GM13976 (cell line): ENCODE data around the gene SOBP.

ENCODE experiments used
- DNase-seq: peaks from one replicate; pipeline ENCODE4 v3.0.0; 2012; ENCODE audit warnings: low spot score
- in situ Hi-C: fragments of 300-500 bp; cut with MboI; formaldehyde crosslinking; loops from one replicate; pipeline ENCODE4 v1.12.0; 2022; ENCODE audit warnings: low sequenced_read_pairs, mixed read lengths, inconsistent platforms; ENCODE audit not compliant: unreplicated experiment
- TF ChIP-seq, protein P1 (sequence below): IDR thresholded peaks from 2 replicates; pipeline ENCODE4 v1.5.1; 2012; ENCODE audit warnings: borderline replicate concordance, mild to moderate bottlenecking; ENCODE audit not compliant: insufficient read depth; ENCODE audit errors: extremely low read depth, missing control alignments, control extremely low read depth

SOBP gene

GRCh38 chr6:107648983-107649382 is 159.1 kb downstream of the SOBP start:
- in situ Hi-C loops: no loop called here
- DNase-seq: no peak
- TF ChIP-seq, protein P1, sequence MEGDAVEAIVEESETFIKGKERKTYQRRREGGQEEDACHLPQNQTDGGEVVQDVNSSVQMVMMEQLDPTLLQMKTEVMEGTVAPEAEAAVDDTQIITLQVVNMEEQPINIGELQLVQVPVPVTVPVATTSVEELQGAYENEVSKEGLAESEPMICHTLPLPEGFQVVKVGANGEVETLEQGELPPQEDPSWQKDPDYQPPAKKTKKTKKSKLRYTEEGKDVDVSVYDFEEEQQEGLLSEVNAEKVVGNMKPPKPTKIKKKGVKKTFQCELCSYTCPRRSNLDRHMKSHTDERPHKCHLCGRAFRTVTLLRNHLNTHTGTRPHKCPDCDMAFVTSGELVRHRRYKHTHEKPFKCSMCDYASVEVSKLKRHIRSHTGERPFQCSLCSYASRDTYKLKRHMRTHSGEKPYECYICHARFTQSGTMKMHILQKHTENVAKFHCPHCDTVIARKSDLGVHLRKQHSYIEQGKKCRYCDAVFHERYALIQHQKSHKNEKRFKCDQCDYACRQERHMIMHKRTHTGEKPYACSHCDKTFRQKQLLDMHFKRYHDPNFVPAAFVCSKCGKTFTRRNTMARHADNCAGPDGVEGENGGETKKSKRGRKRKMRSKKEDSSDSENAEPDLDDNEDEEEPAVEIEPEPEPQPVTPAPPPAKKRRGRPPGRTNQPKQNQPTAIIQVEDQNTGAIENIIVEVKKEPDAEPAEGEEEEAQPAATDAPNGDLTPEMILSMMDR: no peak

DNA sequence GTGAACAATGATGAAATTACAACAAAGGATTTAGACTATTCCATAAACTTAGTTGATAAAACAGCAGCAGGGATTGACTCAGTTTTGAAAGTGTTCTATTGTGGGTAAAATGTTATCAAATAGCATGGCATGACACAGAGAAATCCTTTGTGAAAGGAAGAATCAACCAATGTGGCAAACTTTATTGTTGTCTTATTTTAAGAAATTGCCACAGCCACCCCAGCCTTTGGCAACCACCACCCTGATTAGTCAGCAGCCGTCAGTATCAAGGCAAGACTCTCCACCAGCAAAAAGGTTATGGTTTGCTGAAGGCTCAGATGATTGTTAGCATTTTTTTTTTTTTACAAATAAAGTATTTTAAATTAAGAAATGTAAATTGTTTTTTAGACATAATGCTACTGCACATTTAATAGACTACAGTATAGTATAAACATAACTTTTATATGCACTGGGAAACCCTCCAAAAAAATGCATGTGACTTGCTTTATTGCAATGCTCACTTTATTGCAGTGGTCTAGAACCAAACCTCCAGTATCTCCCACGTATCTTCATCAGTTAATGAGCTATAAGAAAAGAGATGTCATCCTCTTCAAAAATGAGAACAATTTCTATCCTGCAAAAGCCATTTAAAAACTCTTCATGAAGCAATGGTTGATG is 162.7 kb downstream of the SOBP start:
- in situ Hi-C loops: loop anchor here (25.0 kb wide), 1 partner anchor 340 kb away; no protein-coding TSS in a partner anchor
- TF ChIP-seq, protein P1: no peak
- DNase-seq: no peak

- TF ChIP-seq, protein P1: no peak
- in situ Hi-C loops: loop anchor here (25.0 kb wide), 1 partner anchor 341 kb away; no protein-coding TSS in a partner anchor
- no peak for DNase-seq
Measured at GRCh38 chr6:107653183-107653580, 163.3 kb downstream of the SOBP start.

DNA sequence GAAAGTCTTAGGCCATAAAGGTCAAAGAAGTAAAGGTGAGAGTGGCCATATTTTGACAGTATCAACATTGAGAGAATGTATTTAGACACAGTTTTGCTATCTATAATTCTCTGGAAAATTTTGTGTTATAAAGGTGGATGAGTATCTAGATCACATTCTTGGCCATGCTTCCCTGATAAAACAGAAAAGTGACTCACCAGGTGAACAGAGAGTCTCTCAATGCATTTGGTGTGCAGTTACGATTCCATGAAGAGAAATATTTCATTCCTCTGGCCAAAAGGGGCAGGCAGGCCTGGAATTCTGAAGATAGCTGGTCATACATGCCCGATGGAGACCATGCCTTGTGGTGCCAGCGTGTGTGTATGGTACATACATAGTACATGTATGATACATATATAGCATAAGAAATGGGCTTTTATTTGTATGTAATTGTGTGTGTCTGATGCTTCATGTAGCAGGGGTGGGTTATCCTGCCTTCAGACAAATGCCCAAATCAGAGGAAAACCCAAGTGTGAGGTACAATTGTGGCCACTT is 164.0 kb downstream of the SOBP start:
- no peak for DNase-seq
- in situ Hi-C loops: loop anchor here (25.0 kb wide), 1 partner anchor 342 kb away; no protein-coding TSS in a partner anchor
- TF ChIP-seq, protein P1: no peak

DNA sequence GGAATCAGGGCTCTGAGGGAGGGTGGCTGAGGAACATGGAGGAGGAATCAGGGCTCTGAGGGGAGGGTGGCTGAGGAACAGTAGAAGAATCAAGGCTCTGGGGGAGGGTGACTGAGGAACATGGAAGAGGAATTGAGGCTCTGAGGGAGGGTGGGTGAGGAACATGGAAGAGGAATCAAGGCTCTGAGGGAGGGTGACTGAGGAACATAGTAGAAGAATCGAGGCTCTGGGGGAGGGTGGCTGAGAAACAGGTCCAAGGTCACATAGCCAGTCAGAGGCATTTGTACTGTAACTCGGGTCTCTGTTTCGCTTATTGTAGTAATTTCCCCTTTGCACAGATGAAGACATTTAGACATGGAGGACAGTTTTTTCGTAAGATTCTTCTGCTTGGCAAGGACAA is 164.8 kb downstream of the SOBP start:
- TF ChIP-seq, protein P1: no peak
- in situ Hi-C loops: loop anchor here (25.0 kb wide), 1 partner anchor 342 kb away; no protein-coding TSS in a partner anchor
- DNase-seq: no peak

GRCh38 chr6:107655245-107655644 is 165.3 kb downstream of the SOBP start:
- in situ Hi-C loops: loop anchor here (25.0 kb wide), 1 partner anchor 343 kb away; no protein-coding TSS in a partner anchor
- TF ChIP-seq, protein P1: peak; percentile 35
- DNase-seq: no peak

DNA sequence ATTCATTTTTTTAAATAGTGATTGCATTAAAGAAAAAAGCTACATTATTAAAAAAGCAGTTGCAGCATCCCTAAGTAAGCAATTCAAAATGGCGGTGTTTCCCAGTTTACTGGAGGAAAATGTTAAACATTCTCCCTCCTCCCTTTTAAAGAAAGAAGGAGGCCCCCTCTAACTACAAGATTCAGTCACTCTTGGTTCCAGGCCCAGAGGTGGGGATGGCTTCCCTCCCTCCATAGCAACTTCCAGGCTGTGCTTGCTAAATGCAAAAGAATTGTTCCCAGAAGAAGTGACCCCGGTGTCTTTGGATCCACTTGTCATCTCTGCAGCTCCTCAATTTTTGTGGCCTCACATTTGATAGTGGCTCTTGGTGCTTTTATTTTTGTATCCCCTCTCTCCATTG is 165.9 kb downstream of the SOBP start:
- TF ChIP-seq, protein P1: no peak
- in situ Hi-C loops: loop anchor here (25.0 kb wide), 1 partner anchor 344 kb away; no protein-coding TSS in a partner anchor
- DNase-seq: no peak
